ENCODE data around the gene CTDNEP1. TPM values are rescaled to one million over a fixed set of nuclear protein-coding genes. Genes with fewer than 3 reads are reported as not detected.
A peak's percentile ranks its signal among the peaks of the same experiment; 100 is the strongest.

Gene CTDNEP1
- total RNA-seq, 4 donors from 2014 or later = 71.5 to 150 (median 111) TPM

- peak; percentile 50 to 53 for ATAC-seq
- Histone ChIP-seq H3K9me3 (no peaks in the 10 kb centered on the region), H3K27me3 (no peaks in the 10 kb centered on the region), H3K4me3 (peak within 1 kb of the TSS; percentile 70 to 80 (median 76)), H3K36me3 (peaks cover 0 to 23% of the 10 kb centered on the region in 2 donors), H3K27ac (peak within 1 kb of the TSS; percentile 95 to 100 (median 98)), H3K4me1 (peaks cover 36 to 39% of the 10 kb centered on the region in 2 donors)
- in situ Hi-C loops (cut with MboI; ENCODE audit: low sequenced_read_pairs in 4 of 4) (no loop called here), intact Hi-C loops (cut with DNase I; ENCODE audit: low total_unique reads) (loop anchor here (1.0 to 5.0 kb wide), 4 partner anchors 26 to 871 kb away; partner anchors contain the start of genes EIF5A, ELP5 and PER1)
- peak; percentile 94 to 98 for DNase-seq
- TF ChIP-seq CTCF (IDR thresholded peaks at IDR 0.05 in 4 of 5, conservative IDR thresholded peaks at IDR 0.05 in 1 of 5) (no peak), POLR2A (IDR thresholded peaks at IDR 0.05) (peak; percentile 91 to 95)
Observed at GRCh38 chr17:7281074-7281952, 29.8 kb upstream of the CTDNEP1 start, which contains the start of gene SLC2A4. Gene SLC2A4, plus strand, starts transcription at chr17:7281718. Its CDS starts 217 bp downstream, at chr17:7281935.

GRCh38 chr17:7280519-7281073 is 29.1 kb upstream of the CTDNEP1 start:
- H3K27me3 ChIP-seq = no peaks in the 10 kb centered on the region
- peak; percentile 50 to 53 for ATAC-seq
- in situ Hi-C loops (cut with MboI; ENCODE audit: low sequenced_read_pairs in 4 of 4) = no loop called here
- intact Hi-C loops (cut with DNase I; ENCODE audit: low total_unique reads) = loop anchor here (1.0 to 5.0 kb wide), 5 partner anchors 16 to 872 kb away; partner anchors contain the start of genes EIF5A, ELP5 and PER1
- peaks cover 31 to 33% of the 10 kb centered on the region in 2 donors for H3K4me1 ChIP-seq
- H3K36me3 ChIP-seq = peaks cover 0 to 15% of the 10 kb centered on the region in 2 donors
- H3K4me3 ChIP-seq = peak overlapping the region; percentile 70 to 80 (median 76)
- TF ChIP-seq POLR2A (IDR thresholded peaks at IDR 0.05) (peak; percentile 51), CTCF (IDR thresholded peaks at IDR 0.05 in 4 of 5, conservative IDR thresholded peaks at IDR 0.05 in 1 of 5) (peak; percentile 95 to 99 (median 98))
- peak; percentile 83 to 91 for DNase-seq
- H3K27ac ChIP-seq = peak overlapping the region; percentile 95 to 100 (median 98)
- H3K9me3 ChIP-seq = no peaks in the 10 kb centered on the region

GRCh38 chr17:7279448-7279847 is 27.9 kb upstream of the CTDNEP1 start:
- peaks cover 20 to 23% of the 10 kb centered on the region in 2 donors for H3K4me1 ChIP-seq
- H3K27me3 ChIP-seq = no peaks in the 10 kb centered on the region
- DNase-seq (no peak), ATAC-seq (no peak)
- H3K4me3 ChIP-seq = no peak overlapping the region
- in situ Hi-C loops (cut with MboI; ENCODE audit: low sequenced_read_pairs in 4 of 4) (no loop called here), intact Hi-C loops (cut with DNase I; ENCODE audit: low total_unique reads) (no loop called here)
- H3K27ac ChIP-seq = peak overlapping the region in 2 of 4 donors; percentile 95 to 97
- H3K36me3 ChIP-seq = peaks cover 0 to 5% of the 10 kb centered on the region in 2 donors
- H3K9me3 ChIP-seq = no peaks in the 10 kb centered on the region
- no peak for TF ChIP-seq CTCF (IDR thresholded peaks at IDR 0.05 in 4 of 5, conservative IDR thresholded peaks at IDR 0.05 in 1 of 5)
- no peak for TF ChIP-seq POLR2A (IDR thresholded peaks at IDR 0.05)

GRCh38 chr17:7266784-7267183 is 15.2 kb upstream of the CTDNEP1 start:
- intact Hi-C loops (cut with DNase I; ENCODE audit: low total_unique reads) (no loop called here), in situ Hi-C loops (cut with MboI; ENCODE audit: low sequenced_read_pairs in 4 of 4) (no loop called here)
- Histone ChIP-seq H3K27me3 (peaks cover 29 to 40% (median 30%) of the 10 kb centered on the region in 3 donors), H3K36me3 (no peaks in the 10 kb centered on the region), H3K27ac (no peak overlapping the region), H3K4me3 (no peak overlapping the region), H3K9me3 (no peaks in the 10 kb centered on the region), H3K4me1 (no peaks in the 10 kb centered on the region)
- TF ChIP-seq CTCF (IDR thresholded peaks at IDR 0.05 in 4 of 5, conservative IDR thresholded peaks at IDR 0.05 in 1 of 5) (no peak), POLR2A (IDR thresholded peaks at IDR 0.05) (no peak)
- ATAC-seq = no peak
- no peak for DNase-seq
